GM12864 (cell line): ENCODE results near the gene TMEM258.
A peak's percentile ranks its signal among the peaks of the same experiment; 100 is the strongest.

ENCODE experiments used
- DNase-seq: peaks from one replicate; pipeline ENCODE4 v3.0.0-alpha.2; 2011; ENCODE audit warnings: low read depth
- H3K4me3 ChIP-seq: 2 replicates; pipeline ENCODE4 v1.5.1; 2011; ENCODE audit warnings: mild to moderate bottlenecking, low read depth, low read length, control low read depth
- CTCF ChIP-seq: IDR thresholded peaks from 2 replicates; pipeline ENCODE4 v1.5.1; 2011; ENCODE audit warnings: low read depth, mild to moderate bottlenecking, moderate library complexity, low read length, control low read depth, inconsistent platforms; ENCODE audit errors: missing control alignments

Gene TMEM258

GRCh38 chr11:61820174-61820573 is 27.8 kb upstream of the TMEM258 start:
- no peak for DNase-seq
- TF ChIP-seq CTCF, result no peak
- no peak overlapping the region for H3K4me3 ChIP-seq

- peak overlapping the region; percentile 84; the same call in 1 of the 2 replicates for H3K4me3 ChIP-seq
- no peak for TF ChIP-seq CTCF
- DNase-seq, result no peak
Observed at GRCh38 chr11:61817471-61818202, 25.2 kb upstream of the TMEM258 start.

- peak; percentile 61 for TF ChIP-seq CTCF
- DNase-seq, result peak; percentile 62
- peak within 1 kb of the TSS; percentile 84 for H3K4me3 ChIP-seq
Observed at GRCh38 chr11:61816736-61817455, 24.5 kb upstream of the TMEM258 start, which contains the start of gene FADS1. Gene FADS1, minus strand, starts transcription at chr11:61817003. Its CDS starts 74 bp downstream, at chr11:61816929.

GRCh38 chr11:61815790-61816735 is 23.7 kb upstream of the TMEM258 start:
- peak; percentile 20 for TF ChIP-seq CTCF
- DNase-seq, result no peak
- H3K4me3 ChIP-seq, result peak overlapping the region; percentile 84

- peak; percentile 69 for DNase-seq
- TF ChIP-seq CTCF, result no peak
- peak overlapping the region; percentile 84 for H3K4me3 ChIP-seq
Observed at GRCh38 chr11:61814958-61815789, 22.8 kb upstream of the TMEM258 start.
